Aorta (tissue), 5 donors: ENCODE measurements around the gene ENTPD5. TPM values are rescaled to one million over a fixed set of nuclear protein-coding genes. Genes with fewer than 3 reads are reported as not detected.
"Not testable (repeated sequence)": the region's sequence is repeated elsewhere in the genome, so short reads cannot be mapped to it uniquely, and the experiment has no call there.

Experiments used
- ATAC-seq: fragments of 200-7000 bp; cut with Tn5 transposase; one replicate; pipeline ENCODE4 v1.9.1; 2022; ENCODE audit warnings: moderate library complexity; ENCODE audit not compliant: low FRiP score
- DNase-seq, 2 donors: peaks; one replicate each; pipeline ENCODE4 v3.0.0-alpha.2; 2020
- H3K27ac ChIP-seq, 2 donors: one replicate each; pipeline ENCODE4 v1.5.1; 2013; ENCODE audit warnings: low read length in 2 of 2, mild to moderate bottlenecking in 2 of 2, moderate library complexity in 2 of 2, control low read depth in 1 of 2, inconsistent platforms in 1 of 2, low read depth in 1 of 2
- H3K27me3 ChIP-seq, 2 donors: one replicate each; pipeline ENCODE4 v1.6.1; 2013; ENCODE audit warnings: control low read depth in 1 of 2, low read length in 1 of 2, mild to moderate bottlenecking in 1 of 2, moderate library complexity in 1 of 2; ENCODE audit not compliant: insufficient read depth in 2 of 2, control insufficient read depth in 1 of 2
- H3K36me3 ChIP-seq, 2 donors: one replicate each; pipeline ENCODE4 v1.6.1; 2013; ENCODE audit warnings: control low read depth in 1 of 2, low read length in 1 of 2, mild to moderate bottlenecking in 1 of 2; ENCODE audit not compliant: insufficient read depth in 2 of 2, control insufficient read depth in 1 of 2
- H3K4me1 ChIP-seq, 2 donors: one replicate each; pipeline ENCODE4 v1.6.1; 2013; ENCODE audit warnings: low read length in 2 of 2, control low read depth in 1 of 2, mild to moderate bottlenecking in 1 of 2, moderate library complexity in 1 of 2; ENCODE audit not compliant: insufficient read depth in 2 of 2, control insufficient read depth in 1 of 2
- H3K4me3 ChIP-seq, 2 donors: one replicate each; pipeline ENCODE4 v1.5.1; 2013; ENCODE audit warnings: low read length in 2 of 2, control low read depth in 1 of 2, mild to moderate bottlenecking in 1 of 2
- H3K9me3 ChIP-seq: one replicate; pipeline ENCODE4 v1.6.1; 2013; ENCODE audit warnings: mild to moderate bottlenecking, low read length; ENCODE audit not compliant: control insufficient read depth
- WGBS, 2 donors: extraction: QIAGEN DNeasy Blood & Tissue Kit; methylation state at CpG; one replicate each; pipeline ENCODE4 v1.1.7; 2013; 5-methylcytosine and 5-hydroxymethylcytosine counted together
- intact Hi-C, 2 donors: fragments of 100-400 bp; cut with DNase I; formaldehyde crosslinking; loops; one replicate each; pipeline versions ENCODE4 v1.14.2 to v1.15.0; 2022
- polyA plus RNA-seq, 2 donors: library from polyadenylated mRNA; stranded (reverse); fragments of 200-250 nt; gene quantifications; one replicate each; pipeline ENCODE4 v1.2.3, GENCODE V29; 2013
- total RNA-seq, 2 donors: library from RNA; stranded (reverse); fragmentation: NEBNext Ultra II Directional; extraction: Animal tissue kit (Norgen Biotek cat#: 25700); gene quantifications; one replicate each; pipeline ENCODE4 v1.2.1, GENCODE V29; 2021
- donor health status: healthy with polysubstance abuse.
- donor health status: Bipolar disorder and iron deficiency.
- donor health status: DM: no; HTN: no; CAD: no.
- donor health status: DM: no; HTN: no; CAD: no.
- donor health status: DM: yes; HTN: yes; CAD: no.

Gene ENTPD5
- total and polyA plus RNA-seq, 4 donors: 3.9 to 12.1 (median 7.6) TPM

GRCh38 chr14:74015963-74016362 lies 3.1 kb downstream of the ENTPD5 start:
- Histone ChIP-seq H3K27ac (no peak overlapping the region), H3K9me3 (no peaks in the 10 kb centered on the region), H3K4me1 (no peaks in the 10 kb centered on the region), H3K27me3 (no peaks in the 10 kb centered on the region), H3K4me3 (no peak overlapping the region), H3K36me3 (no peaks in the 10 kb centered on the region)
- ATAC-seq (no peak), DNase-seq (no peak)
- intact Hi-C loops: no loop called here

GRCh38 chr14:74015176-74015575 lies 3.9 kb downstream of the ENTPD5 start:
- no peaks in the 10 kb centered on the region for H3K36me3 ChIP-seq
- no peaks in the 10 kb centered on the region for H3K9me3 ChIP-seq
- H3K27ac ChIP-seq: no peak overlapping the region
- H3K4me3 ChIP-seq: no peak overlapping the region
- H3K27me3 ChIP-seq: no peaks in the 10 kb centered on the region
- H3K4me1 ChIP-seq: no peaks in the 10 kb centered on the region
- intact Hi-C loops: no loop called here
- 92 to 93% methylated on average over 3 of the region's 3 CpGs for WGBS, 2 donors
- ATAC-seq (no peak), DNase-seq (no peak)

- 83 to 86% methylated on average over 1 of the region's 1 CpG for WGBS, 2 donors
- intact Hi-C loops: no loop called here
- no peak for ATAC-seq
Observed at GRCh38 chr14:74014299-74014698, 4.8 kb downstream of the ENTPD5 start.

GRCh38 chr14:74008843-74009499 lies 10.1 kb downstream of the ENTPD5 start:
- H3K4me3 ChIP-seq: no peak overlapping the region
- WGBS, 2 donors: 53 to 66% methylated on average over 2 of the region's 2 CpGs
- no peaks in the 10 kb centered on the region for H3K27me3 ChIP-seq
- intact Hi-C loops: no loop called here
- no peak overlapping the region for H3K27ac ChIP-seq
- H3K36me3 ChIP-seq: peaks cover 0 to 4% of the 10 kb centered on the region in 2 donors
- no peaks in the 10 kb centered on the region for H3K4me1 ChIP-seq
- ATAC-seq (no peak), DNase-seq (no peak)
- no peaks in the 10 kb centered on the region for H3K9me3 ChIP-seq

More at GRCh38 chr14:74014299-74014698, 4.8 kb downstream of the ENTPD5 start:
- DNase-seq: no peak
- no peaks in the 10 kb centered on the region for H3K27me3 ChIP-seq
- no peaks in the 10 kb centered on the region for H3K4me1 ChIP-seq
- no peaks in the 10 kb centered on the region for H3K9me3 ChIP-seq
- H3K4me3 ChIP-seq: no peak overlapping the region
- peaks cover 0 to 2% of the 10 kb centered on the region in 2 donors for H3K36me3 ChIP-seq
- no peak overlapping the region for H3K27ac ChIP-seq

GRCh38 chr14:74005664-74006063 lies 13.4 kb downstream of the ENTPD5 start:
- H3K27ac ChIP-seq, intact Hi-C loops, H3K27me3 ChIP-seq, H3K4me1 ChIP-seq, H3K4me3 ChIP-seq, H3K9me3 ChIP-seq, DNase-seq, ATAC-seq, H3K36me3 ChIP-seq: not testable (repeated sequence)
- WGBS, 2 donors: 97% methylated on average over 3 of the region's 3 CpGs

GRCh38 chr14:73998726-73999125 lies 20.4 kb downstream of the ENTPD5 start:
- no peak for ATAC-seq
- Histone ChIP-seq H3K4me3 (no peak overlapping the region), H3K27ac (no peak overlapping the region), H3K4me1 (no peaks in the 10 kb centered on the region), H3K9me3 (no peaks in the 10 kb centered on the region), H3K36me3 (peaks cover 3 to 9% of the 10 kb centered on the region in 2 donors), H3K27me3 (no peaks in the 10 kb centered on the region)
- WGBS, 2 donors: 82 to 91% methylated on average over 2 of the region's 2 CpGs
- intact Hi-C loops: no loop called here
- no peak for DNase-seq

GRCh38 chr14:73997944-73998447 lies 21.1 kb downstream of the ENTPD5 start:
- H3K27ac ChIP-seq: no peak overlapping the region

GRCh38 chr14:73997108-73997943 lies 21.8 kb downstream of the ENTPD5 start:
- WGBS, 2 donors: 85% methylated on average over 1 of the region's 1 CpG
- intact Hi-C loops: no loop called here
- no peaks in the 10 kb centered on the region for H3K27me3 ChIP-seq
- H3K27ac ChIP-seq: no peak overlapping the region
- H3K9me3 ChIP-seq: no peaks in the 10 kb centered on the region
- DNase-seq (no peak), ATAC-seq (no peak)
- no peak overlapping the region for H3K4me3 ChIP-seq
- H3K4me1 ChIP-seq: no peaks in the 10 kb centered on the region
- H3K36me3 ChIP-seq: peaks cover 3 to 9% of the 10 kb centered on the region in 2 donors

More at GRCh38 chr14:73997944-73998447, 21.1 kb downstream of the ENTPD5 start:
- Histone ChIP-seq H3K4me1 (no peaks in the 10 kb centered on the region), H3K27me3 (no peaks in the 10 kb centered on the region), H3K36me3 (peaks cover 3 to 9% of the 10 kb centered on the region in 2 donors), H3K9me3 (no peaks in the 10 kb centered on the region), H3K4me3 (no peak overlapping the region)
- 78 to 84% methylated on average over 7 of the region's 7 CpGs for WGBS, 2 donors
- intact Hi-C loops: no loop called here
- DNase-seq (no peak), ATAC-seq (no peak)
